ENCODE results near the gene NHEJ1.

GRCh38 chr2:219041252-219041651 is 119.4 kb downstream of the NHEJ1 start, which contains the start of gene CFAP65:
- TF ChIP-seq POLR2A (IDR thresholded peaks at IDR 0.05), result no peak
- no peak for TF ChIP-seq CTCF (IDR thresholded peaks at IDR 0.05)
